Parathyroid adenoma (tissue), 2 donors: ENCODE measurements around the gene SCGB1A1.

Source experiments
- H2AFZ ChIP-seq: fragments of 300-600 bp; sonication (generic); one replicate; pipeline ENCODE4 v1.7.0; 2017; ENCODE audit warnings: antibody characterized with exemption, mild to moderate bottlenecking
- H3K27ac ChIP-seq: fragments of 300-600 bp; sonication (generic); one replicate; pipeline ENCODE4 v1.7.0; 2017
- H3K27me3 ChIP-seq: fragments of 300-600 bp; sonication (generic); one replicate; pipeline ENCODE4 v1.7.0; 2017; ENCODE audit warnings: low read length; ENCODE audit not compliant: control insufficient read depth, insufficient read depth
- H3K36me3 ChIP-seq: fragments of 300-600 bp; sonication (generic); one replicate; pipeline ENCODE4 v1.7.0; 2017; ENCODE audit warnings: low read length; ENCODE audit not compliant: control insufficient read depth, insufficient read depth
- H3K4me1 ChIP-seq: fragments of 300-600 bp; sonication (generic); one replicate; pipeline ENCODE4 v1.7.0; 2017; ENCODE audit warnings: control low read depth
- H3K4me2 ChIP-seq: fragments of 300-600 bp; sonication (generic); one replicate; pipeline ENCODE4 v1.7.0; 2017; ENCODE audit warnings: low read length
- H3K4me3 ChIP-seq: fragments of 300-600 bp; sonication (generic); one replicate; pipeline ENCODE4 v1.7.0; 2017; ENCODE audit warnings: low read depth, low read length
- H3K79me2 ChIP-seq: fragments of 300-600 bp; sonication (generic); one replicate; pipeline ENCODE4 v1.7.0; 2017; ENCODE audit warnings: control low read depth
- H3K9ac ChIP-seq: fragments of 300-600 bp; sonication (generic); one replicate; pipeline ENCODE4 v1.7.0; 2017; ENCODE audit warnings: mild to moderate bottlenecking
- H3K9me3 ChIP-seq: fragments of 300-600 bp; sonication (generic); one replicate; pipeline ENCODE4 v1.7.0; 2017; ENCODE audit warnings: low read length; ENCODE audit not compliant: control insufficient read depth
- CTCF ChIP-seq: fragments of 300-600 bp; sonication (generic); IDR thresholded peaks from one replicate; pipeline ENCODE4 v1.7.0; 2017; ENCODE audit warnings: antibody characterized with exemption, mild to moderate bottlenecking
- donor health status: primary hyperparathyroidism.

SCGB1A1 gene

GRCh38 chr11:62418136-62418535 is 697 bp upstream of the SCGB1A1 start:
- Histone ChIP-seq H3K27ac (no peak overlapping the region), H3K4me2 (no peak overlapping the region)
- no peak for TF ChIP-seq CTCF

GRCh38 chr11:62419314-62419929 is 589 bp downstream of the SCGB1A1 start:
- no peak overlapping the region for H2AFZ ChIP-seq
- H3K9me3 ChIP-seq: no peaks in the 10 kb centered on the region
- no peak overlapping the region for H3K27ac ChIP-seq

More at GRCh38 chr11:62418136-62418535, 697 bp upstream of the SCGB1A1 start:
- no peak overlapping the region for H3K9ac ChIP-seq
- H3K36me3 ChIP-seq: no peaks in the 10 kb centered on the region
- no peaks in the 10 kb centered on the region for H3K9me3 ChIP-seq
- no peaks in the 10 kb centered on the region for H3K4me1 ChIP-seq
- H3K27me3 ChIP-seq: no peaks in the 10 kb centered on the region
- H2AFZ ChIP-seq: no peak overlapping the region
- no peak overlapping the region for H3K4me3 ChIP-seq
- no peaks in the 10 kb centered on the region for H3K79me2 ChIP-seq

DNA sequence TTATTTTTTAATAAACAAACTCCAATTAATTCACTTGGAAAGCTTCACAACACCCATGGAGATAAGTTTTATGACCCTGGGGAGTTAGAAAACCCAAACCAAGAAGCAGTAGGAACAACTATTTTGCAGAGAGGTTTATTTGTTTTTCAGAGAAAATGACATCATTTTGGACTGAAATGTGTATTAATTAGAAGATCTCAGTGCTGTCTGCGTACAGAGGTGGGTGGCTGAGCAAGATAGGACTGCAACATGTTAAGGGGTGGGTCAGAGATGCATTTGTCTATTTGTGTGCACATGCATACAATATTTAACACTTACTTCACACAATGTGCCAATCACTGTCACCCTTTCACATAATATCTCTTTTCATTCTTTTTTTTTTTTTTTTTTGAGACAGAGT is 1.1 kb downstream of the SCGB1A1 start:
- no peak overlapping the region for H3K9ac ChIP-seq
- no peaks in the 10 kb centered on the region for H3K36me3 ChIP-seq
- H3K4me1 ChIP-seq: no peaks in the 10 kb centered on the region
- no peak overlapping the region for H3K4me3 ChIP-seq
- H2AFZ ChIP-seq: no peak overlapping the region
- H3K27ac ChIP-seq: no peak overlapping the region
- H3K27me3 ChIP-seq: no peaks in the 10 kb centered on the region
- no peak for TF ChIP-seq CTCF
- H3K79me2 ChIP-seq: no peaks in the 10 kb centered on the region
- no peak overlapping the region for H3K4me2 ChIP-seq
- H3K9me3 ChIP-seq: no peaks in the 10 kb centered on the region

More at GRCh38 chr11:62419314-62419929, 589 bp downstream of the SCGB1A1 start:
- TF ChIP-seq CTCF: no peak
- H3K27me3 ChIP-seq: no peaks in the 10 kb centered on the region
- no peaks in the 10 kb centered on the region for H3K4me1 ChIP-seq
- no peaks in the 10 kb centered on the region for H3K79me2 ChIP-seq
- no peak overlapping the region for H3K9ac ChIP-seq
- H3K4me2 ChIP-seq: no peak overlapping the region
- H3K4me3 ChIP-seq: no peak overlapping the region
- no peaks in the 10 kb centered on the region for H3K36me3 ChIP-seq

- Histone ChIP-seq H2AFZ (no peak overlapping the region), H3K9ac (no peak overlapping the region), H3K36me3 (no peaks in the 10 kb centered on the region), H3K4me1 (no peaks in the 10 kb centered on the region), H3K27ac (no peak overlapping the region), H3K4me2 (no peak overlapping the region), H3K79me2 (no peaks in the 10 kb centered on the region), H3K4me3 (no peak overlapping the region), H3K27me3 (no peaks in the 10 kb centered on the region), H3K9me3 (no peaks in the 10 kb centered on the region)
- TF ChIP-seq CTCF: no peak
Measured at GRCh38 chr11:62420882-62421281, 2.0 kb downstream of the SCGB1A1 start.

DNA sequence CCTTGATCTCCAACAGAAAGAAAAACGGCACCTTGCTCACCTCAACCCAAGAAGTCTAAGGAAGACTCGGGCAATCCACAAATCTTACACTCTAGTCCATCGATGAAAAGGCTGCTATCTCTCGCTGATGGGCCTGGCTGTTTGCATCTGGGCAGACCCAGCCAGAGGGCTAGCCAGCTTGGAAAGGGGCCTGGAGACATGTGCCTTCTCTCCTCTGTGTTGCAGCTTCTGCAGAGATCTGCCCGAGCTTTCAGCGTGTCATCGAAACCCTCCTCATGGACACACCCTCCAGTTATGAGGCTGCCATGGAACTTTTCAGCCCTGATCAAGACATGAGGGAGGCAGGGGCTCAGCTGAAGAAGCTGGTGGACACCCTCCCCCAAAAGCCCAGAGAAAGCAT is 3.2 kb downstream of the SCGB1A1 start:
- H3K9ac ChIP-seq: no peak overlapping the region
- no peaks in the 10 kb centered on the region for H3K4me1 ChIP-seq
- H3K27me3 ChIP-seq: no peaks in the 10 kb centered on the region
- no peaks in the 10 kb centered on the region for H3K79me2 ChIP-seq
- no peak for TF ChIP-seq CTCF
- no peak overlapping the region for H2AFZ ChIP-seq
- no peaks in the 10 kb centered on the region for H3K9me3 ChIP-seq
- H3K4me3 ChIP-seq: no peak overlapping the region
- H3K4me2 ChIP-seq: no peak overlapping the region
- H3K27ac ChIP-seq: no peak overlapping the region
- H3K36me3 ChIP-seq: no peaks in the 10 kb centered on the region
